Thymus (tissue), 11 donors: ENCODE measurements around the gene TAOK1. TPM values are rescaled to one million over a fixed set of nuclear protein-coding genes. Genes with fewer than 3 reads are reported as not detected.
"Not testable (repeated sequence)": the region's sequence is repeated elsewhere in the genome, so short reads cannot be mapped to it uniquely, and the experiment has no call there.

Experiments
- DNase-seq, 9 donors: peaks; one replicate each; pipeline ENCODE4 v3.0.0-alpha.2; 2013; ENCODE audit warnings: low spot score in 9 of 9, low read depth in 6 of 9, missing footprints in 1 of 9
- H3K27ac ChIP-seq, 2 donors: one replicate each; pipeline ENCODE4 v1.5.1; 2013; ENCODE audit warnings: control low read depth in 1 of 2, low read depth in 1 of 2, low read length in 1 of 2, mild to moderate bottlenecking in 1 of 2, moderate library complexity in 1 of 2
- H3K27me3 ChIP-seq, 2 donors: one replicate each; pipeline ENCODE4 v1.5.1; 2013; ENCODE audit warnings: low read length in 1 of 2; ENCODE audit not compliant: control insufficient read depth in 2 of 2, insufficient read depth in 1 of 2
- H3K36me3 ChIP-seq, 2 donors: one replicate each; pipeline ENCODE4 v1.5.1; 2013; ENCODE audit warnings: low read length in 1 of 2, mild to moderate bottlenecking in 1 of 2, moderate library complexity in 1 of 2; ENCODE audit not compliant: control insufficient read depth in 2 of 2, insufficient read depth in 2 of 2
- H3K4me1 ChIP-seq, 2 donors: one replicate each; pipeline ENCODE4 v1.5.1; 2013; ENCODE audit warnings: low read length in 2 of 2; ENCODE audit not compliant: control insufficient read depth in 2 of 2, insufficient read depth in 2 of 2
- H3K4me3 ChIP-seq, 2 donors: one replicate each; pipeline ENCODE4 v1.5.1; 2013; ENCODE audit warnings: low read length in 2 of 2, control low read depth in 1 of 2, mild to moderate bottlenecking in 1 of 2
- H3K9me3 ChIP-seq, 2 donors: one replicate each; pipeline ENCODE4 v1.5.1; 2013; ENCODE audit warnings: low read length in 1 of 2, mild to moderate bottlenecking in 1 of 2; ENCODE audit not compliant: control insufficient read depth in 2 of 2, insufficient read depth in 1 of 2
- whole genome bisulfite sequencing: extraction: QIAGEN DNeasy Blood & Tissue Kit; methylation state at CpG from one replicate; pipeline ENCODE4 v1.1.7; 2013; 5-methylcytosine and 5-hydroxymethylcytosine counted together
- polyA plus RNA-seq: library from polyadenylated mRNA; stranded (reverse); fragments of 200-250 nt; gene quantifications from one replicate; pipeline ENCODE4 v1.2.3, GENCODE V29; 2013
- total RNA-seq: library from RNA; stranded (reverse); fragments of 120-200 nt; gene quantifications from one replicate; pipeline ENCODE4 v1.2.4, GENCODE V29; 2013
- donor health status: healthy.

The TAOK1 gene
- total and polyA plus RNA-seq, 2 donors = 11.2 to 19.5 TPM

DNA sequence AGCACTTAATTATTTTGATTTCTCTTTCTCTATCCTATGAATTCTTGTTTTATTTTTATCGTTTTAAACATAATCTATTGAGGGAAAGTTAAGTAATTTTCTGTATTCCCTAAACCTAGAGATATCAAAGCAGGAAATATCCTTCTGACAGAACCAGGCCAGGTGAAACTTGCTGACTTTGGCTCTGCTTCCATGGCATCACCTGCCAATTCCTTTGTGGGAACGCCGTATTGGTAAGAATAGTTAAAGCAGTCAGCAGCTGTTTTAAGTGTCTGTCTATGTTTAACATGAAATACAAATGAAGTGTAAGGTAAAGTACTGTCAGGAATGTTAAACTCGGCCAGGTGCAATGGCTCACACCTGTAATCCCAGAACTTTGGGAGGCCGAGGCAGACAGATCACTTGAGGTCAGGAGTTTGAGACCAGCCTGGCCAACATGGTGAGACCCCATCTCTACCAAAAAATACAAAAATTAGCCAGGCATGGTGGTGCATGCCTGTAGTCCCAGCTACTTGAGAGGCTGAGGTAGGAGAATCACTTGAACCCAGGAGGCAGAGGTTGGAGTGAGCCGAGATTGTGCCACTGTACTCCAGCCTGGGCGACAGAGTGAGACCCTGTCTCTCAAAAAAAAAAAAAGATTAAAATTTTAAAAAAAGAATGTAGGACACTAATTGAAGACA lies 90.2 kb downstream of the TAOK1 start:
- 94% methylated on average over 7 of the region's 7 CpGs for WGBS
- not testable (repeated sequence) for H3K27me3 ChIP-seq, H3K9me3 ChIP-seq, DNase-seq, H3K27ac ChIP-seq, H3K4me1 ChIP-seq, H3K4me3 ChIP-seq
- H3K36me3 ChIP-seq = peaks cover 9 to 55% of the 10 kb centered on the region in 2 donors

DNA sequence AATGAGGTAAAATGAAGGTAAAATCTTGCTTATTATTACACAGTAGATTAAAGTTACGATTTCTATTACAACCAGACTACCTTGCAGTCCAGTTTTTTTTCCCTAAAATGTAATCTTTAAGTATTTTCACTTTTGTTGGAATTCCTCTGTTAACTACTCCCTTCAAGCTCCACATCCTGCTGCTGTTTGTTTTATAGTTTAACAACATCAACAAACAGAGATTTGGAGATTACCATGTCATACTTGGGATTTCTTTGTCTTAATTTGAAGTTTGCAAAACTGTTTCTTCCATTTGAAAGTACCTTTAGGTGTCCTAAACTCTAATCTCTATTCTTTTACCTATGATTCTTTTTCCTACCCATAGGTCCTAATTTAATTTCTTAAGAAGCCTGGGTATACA lies 93.3 kb downstream of the TAOK1 start:
- no peaks in the 10 kb centered on the region for H3K9me3 ChIP-seq
- WGBS = 99% methylated on average over 1 of the region's 1 CpG
- peaks cover 19 to 58% of the 10 kb centered on the region in 2 donors for H3K36me3 ChIP-seq

DNA sequence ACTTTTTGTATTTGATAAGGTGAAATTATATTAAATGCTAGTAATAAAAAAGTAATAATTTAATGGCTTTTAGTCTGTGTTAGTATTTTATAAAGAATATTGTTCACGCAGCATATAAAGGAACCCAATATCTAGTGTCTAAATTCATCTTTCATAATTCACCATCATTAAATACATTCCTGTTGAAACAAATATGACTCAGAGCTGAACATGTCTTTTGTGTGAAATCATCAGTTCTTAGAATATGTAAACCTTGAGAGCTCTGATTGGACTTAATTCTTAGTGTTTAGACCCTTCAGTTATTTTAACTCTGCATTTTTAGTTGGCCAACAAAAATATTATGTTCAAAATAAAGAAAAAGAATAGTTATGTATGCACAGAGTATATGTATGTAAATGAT lies 104.8 kb downstream of the TAOK1 start:
- Histone ChIP-seq H3K27ac (no peak overlapping the region), H3K9me3 (no peaks in the 10 kb centered on the region), H3K27me3 (no peaks in the 10 kb centered on the region), H3K4me3 (no peak overlapping the region), H3K4me1 (no peaks in the 10 kb centered on the region), H3K36me3 (peaks cover 34 to 61% of the 10 kb centered on the region in 2 donors)
- 94% methylated on average over 1 of the region's 1 CpG for WGBS
- no peak for DNase-seq

More for the DNA sequence above, 93.3 kb downstream of the TAOK1 start:
- Histone ChIP-seq H3K4me1 (no peaks in the 10 kb centered on the region), H3K4me3 (no peak overlapping the region), H3K27me3 (no peaks in the 10 kb centered on the region), H3K27ac (no peak overlapping the region)
- no peak for DNase-seq

DNA sequence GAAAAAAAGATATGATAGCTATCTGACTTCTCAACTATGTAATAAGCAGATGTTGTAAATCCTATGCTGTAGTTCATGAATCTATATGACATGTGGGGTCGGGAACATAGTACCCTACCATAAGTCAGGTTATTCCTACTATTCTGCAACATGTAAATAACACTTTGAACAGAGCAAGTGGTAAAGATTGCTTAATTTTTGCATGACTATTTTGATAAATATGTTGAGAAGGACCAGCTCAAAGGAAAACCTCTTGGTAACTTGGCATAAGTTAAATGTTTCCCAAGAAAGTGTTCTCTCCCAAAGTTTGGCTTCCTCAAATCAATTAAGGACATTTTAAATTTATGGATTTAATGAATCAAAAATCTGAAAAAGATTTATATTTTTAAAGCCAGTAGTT lies 114.5 kb downstream of the TAOK1 start:
- H3K27me3 ChIP-seq = no peaks in the 10 kb centered on the region
- no peak overlapping the region for H3K4me3 ChIP-seq
- no peak overlapping the region for H3K27ac ChIP-seq
- 99% methylated on average over 1 of the region's 1 CpG for WGBS
- H3K36me3 ChIP-seq = peaks cover 30 to 69% of the 10 kb centered on the region in 2 donors
- DNase-seq = no peak
- no peaks in the 10 kb centered on the region for H3K4me1 ChIP-seq
- no peaks in the 10 kb centered on the region for H3K9me3 ChIP-seq

DNA sequence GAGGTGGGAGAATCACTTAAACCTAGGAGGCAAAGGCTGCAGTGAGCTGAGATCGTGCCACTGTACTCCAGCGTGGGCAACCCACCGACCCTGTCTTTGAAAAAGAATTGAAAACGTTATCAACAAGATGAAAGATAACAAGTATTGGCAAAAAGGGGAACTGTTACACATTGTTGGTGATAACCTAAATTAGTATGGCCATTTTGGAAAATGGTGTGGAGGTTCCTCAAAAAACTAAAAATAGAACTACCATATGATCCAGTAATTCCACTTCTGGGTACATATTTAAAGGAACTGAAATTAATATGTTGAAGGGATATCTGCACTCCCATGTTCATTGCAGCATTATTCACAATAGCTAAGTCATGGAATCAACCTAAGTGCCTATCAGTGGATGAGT lies 115.7 kb downstream of the TAOK1 start:
- WGBS = 82% methylated on average over 4 of the region's 4 CpGs
- H3K36me3 ChIP-seq = peaks cover 24 to 64% of the 10 kb centered on the region in 2 donors
- no peak for DNase-seq
- H3K4me1 ChIP-seq = no peaks in the 10 kb centered on the region
- H3K27me3 ChIP-seq = no peaks in the 10 kb centered on the region
- H3K4me3 ChIP-seq = no peak overlapping the region
- H3K27ac ChIP-seq = no peak overlapping the region
- H3K9me3 ChIP-seq = no peaks in the 10 kb centered on the region

DNA sequence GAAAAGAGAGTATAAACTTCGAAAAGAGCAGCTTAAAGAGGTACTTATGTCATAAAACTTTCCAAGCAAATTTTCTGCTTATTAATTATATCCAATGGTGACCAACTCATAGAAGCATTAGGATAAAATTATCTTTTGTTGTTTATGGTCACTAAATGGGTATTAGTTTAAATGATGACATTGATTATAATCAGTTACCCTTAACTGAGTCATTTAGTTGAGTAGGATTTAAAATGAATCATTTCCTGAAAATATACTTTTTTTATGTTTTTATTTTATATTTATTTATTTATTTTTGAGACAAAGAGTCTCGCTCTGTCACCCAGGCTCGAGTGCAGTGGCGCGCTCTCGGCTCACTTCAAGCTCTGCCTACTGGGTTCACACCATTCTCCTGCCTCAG lies 120.8 kb downstream of the TAOK1 start:
- Histone ChIP-seq H3K4me1 (no peaks in the 10 kb centered on the region), H3K27ac (no peak overlapping the region), H3K27me3 (no peaks in the 10 kb centered on the region), H3K36me3 (peaks cover 38 to 67% of the 10 kb centered on the region in 2 donors), H3K4me3 (no peak overlapping the region), H3K9me3 (no peaks in the 10 kb centered on the region)
- 98% methylated on average over 6 of the region's 6 CpGs for WGBS
- DNase-seq = no peak

DNA sequence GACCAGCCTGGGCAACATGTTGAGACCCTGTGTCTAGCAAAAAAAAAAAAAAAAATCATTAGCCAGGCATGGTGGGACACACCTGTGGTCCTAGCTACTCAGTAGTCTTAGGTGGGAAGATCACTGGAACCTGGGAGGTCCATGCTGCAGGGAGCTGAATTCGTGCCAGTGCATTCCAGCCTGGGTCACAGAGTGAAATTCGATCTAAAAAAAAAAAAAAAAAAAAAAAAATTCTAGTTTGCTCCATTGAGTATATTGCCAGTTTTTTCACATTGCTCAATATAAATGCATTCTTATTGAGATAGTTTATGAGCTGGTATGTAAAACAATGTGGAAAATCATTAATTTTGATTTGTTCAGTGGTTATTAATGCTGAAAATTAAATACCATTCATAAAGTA lies 124.6 kb downstream of the TAOK1 start:
- no peak overlapping the region for H3K27ac ChIP-seq
- H3K27me3 ChIP-seq = no peaks in the 10 kb centered on the region
- H3K9me3 ChIP-seq = no peaks in the 10 kb centered on the region
- H3K36me3 ChIP-seq = peaks cover 54 to 73% of the 10 kb centered on the region in 2 donors
- 91% methylated on average over 2 of the region's 2 CpGs for WGBS
- H3K4me3 ChIP-seq = no peak overlapping the region
- no peak for DNase-seq
- no peaks in the 10 kb centered on the region for H3K4me1 ChIP-seq

DNA sequence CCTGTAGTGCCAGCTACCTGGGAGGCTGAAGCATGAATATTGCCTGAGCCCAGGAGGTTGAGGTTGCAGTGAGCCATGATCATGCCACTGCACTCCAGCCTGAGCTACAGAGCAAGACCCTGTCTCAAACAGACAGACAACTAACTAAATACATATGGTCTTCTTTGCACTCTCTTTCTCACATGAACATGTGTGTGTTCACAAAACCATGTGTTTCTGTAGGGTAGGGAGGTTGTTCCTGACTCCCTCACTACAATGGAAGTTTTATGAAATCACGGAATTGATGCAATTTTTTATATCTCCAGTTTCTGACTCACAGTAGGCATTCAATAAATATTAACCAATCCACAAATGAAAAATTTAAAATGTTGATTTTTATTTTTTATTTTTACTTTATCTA lies 128.2 kb downstream of the TAOK1 start:
- WGBS = 97% methylated on average over 1 of the region's 1 CpG
- Histone ChIP-seq H3K27ac (no peak overlapping the region), H3K4me1 (no peaks in the 10 kb centered on the region), H3K9me3 (no peaks in the 10 kb centered on the region), H3K36me3 (peaks cover 48 to 73% of the 10 kb centered on the region in 2 donors), H3K27me3 (no peaks in the 10 kb centered on the region), H3K4me3 (no peak overlapping the region)
- DNase-seq = no peak

DNA sequence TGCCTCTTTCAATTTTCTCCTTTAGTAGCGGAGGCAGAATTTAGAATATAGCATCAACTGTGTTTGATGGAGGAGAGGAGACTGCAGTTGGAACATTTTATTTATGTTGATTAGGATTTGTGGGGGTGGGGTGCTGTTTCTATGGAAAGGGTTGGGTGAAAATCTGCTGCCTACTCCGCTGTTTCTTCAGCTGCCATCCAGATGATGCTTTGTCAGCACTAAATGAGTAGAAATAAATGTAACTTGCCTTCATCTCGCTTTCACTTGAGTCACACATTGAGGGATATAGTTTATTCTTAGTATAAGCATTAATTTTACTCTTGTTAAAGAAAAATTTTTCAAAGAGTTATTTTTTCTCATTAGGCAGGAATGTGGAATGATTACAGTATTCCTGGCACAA lies 134.5 kb downstream of the TAOK1 start:
- Histone ChIP-seq H3K9me3 (no peaks in the 10 kb centered on the region), H3K36me3 (peaks cover 26 to 40% of the 10 kb centered on the region in 2 donors), H3K4me3 (no peak overlapping the region), H3K4me1 (no peaks in the 10 kb centered on the region), H3K27ac (no peak overlapping the region), H3K27me3 (no peaks in the 10 kb centered on the region)
- 96% methylated on average over 3 of the region's 3 CpGs for whole genome bisulfite sequencing
- no peak for DNase-seq
